Skeletal muscle tissue (tissue), 4 donors: ENCODE data around the gene ADGRL3. TPM values are rescaled to one million over a fixed set of nuclear protein-coding genes. Genes with fewer than 3 reads are reported as not detected.
"Not testable (repeated sequence)": the region's sequence is repeated elsewhere in the genome, so short reads cannot be mapped to it uniquely, and the experiment has no call there.

ENCODE experiments used
- H3K27ac ChIP-seq: one replicate; pipeline ENCODE4 v1.7.0; 2013; ENCODE audit warnings: mild to moderate bottlenecking, low read depth, low read length, inconsistent platforms
- H3K27me3 ChIP-seq, 3 donors: one replicate each; pipeline ENCODE4 v1.7.0; 2013; ENCODE audit warnings: low read length in 3 of 3; ENCODE audit not compliant: control insufficient read depth in 3 of 3, insufficient read depth in 3 of 3
- H3K36me3 ChIP-seq, 3 donors: one replicate each; pipeline ENCODE4 v1.7.0; 2013; ENCODE audit warnings: low read length in 3 of 3; ENCODE audit not compliant: control insufficient read depth in 3 of 3, insufficient read depth in 3 of 3
- H3K4me1 ChIP-seq, 3 donors: one replicate each; pipeline ENCODE4 v1.7.0; 2013; ENCODE audit warnings: low read length in 3 of 3, mild to moderate bottlenecking in 3 of 3; ENCODE audit not compliant: control insufficient read depth in 3 of 3, insufficient read depth in 3 of 3
- H3K4me3 ChIP-seq, 3 donors: one replicate each; pipeline ENCODE4 v1.7.0; 2013; ENCODE audit warnings: low read length in 3 of 3
- H3K9ac ChIP-seq, 3 donors: one replicate each; pipeline ENCODE4 v1.7.0; 2013; ENCODE audit warnings: low read length in 3 of 3, mild to moderate bottlenecking in 3 of 3, moderate library complexity in 2 of 3, low read depth in 1 of 3
- H3K9me3 ChIP-seq, 3 donors: one replicate each; pipeline ENCODE4 v1.7.0; 2013; ENCODE audit warnings: low read length in 3 of 3; ENCODE audit not compliant: control insufficient read depth in 3 of 3
- total RNA-seq: library from RNA; depleted of rRNA; stranded (reverse); fragments of >200 nt; gene quantifications from one replicate; pipeline ENCODE4 v1.2.3, GENCODE V29; 2014
- donor health status: Osteomylitis.

The ADGRL3 gene
- total RNA-seq, 1 donor from 2014 or later = 59.0 TPM

- Histone ChIP-seq H3K4me3 (no peak overlapping the region), H3K4me1 (no peaks in the 10 kb centered on the region), H3K9me3 (no peaks in the 10 kb centered on the region), H3K27me3 (no peaks in the 10 kb centered on the region), H3K36me3 (no peaks in the 10 kb centered on the region), H3K9ac (no peak overlapping the region), H3K27ac (no peak overlapping the region)
These were observed 651.0 kb downstream of the ADGRL3 start for GRCh38 chr4:61851126-61851525.

GRCh38 chr4:61852105-61852504 is 652.0 kb downstream of the ADGRL3 start:
- not testable (repeated sequence) for H3K4me1 ChIP-seq, H3K9ac ChIP-seq, H3K36me3 ChIP-seq, H3K27ac ChIP-seq, H3K9me3 ChIP-seq, H3K4me3 ChIP-seq, H3K27me3 ChIP-seq

GRCh38 chr4:61853041-61853440 is 652.9 kb downstream of the ADGRL3 start:
- Histone ChIP-seq H3K27me3 (no peaks in the 10 kb centered on the region), H3K4me1 (no peaks in the 10 kb centered on the region)

GRCh38 chr4:61860376-61860775 is 660.2 kb downstream of the ADGRL3 start:
- Histone ChIP-seq H3K4me3 (no peak overlapping the region), H3K9ac (no peak overlapping the region), H3K36me3 (no peaks in the 10 kb centered on the region), H3K4me1 (no peaks in the 10 kb centered on the region), H3K27ac (no peak overlapping the region), H3K9me3 (no peaks in the 10 kb centered on the region), H3K27me3 (no peaks in the 10 kb centered on the region)

More at GRCh38 chr4:61853041-61853440, 652.9 kb downstream of the ADGRL3 start:
- H3K36me3 ChIP-seq = no peaks in the 10 kb centered on the region
- no peak overlapping the region for H3K9ac ChIP-seq
- no peak overlapping the region for H3K27ac ChIP-seq
- H3K4me3 ChIP-seq = no peak overlapping the region
- no peaks in the 10 kb centered on the region for H3K9me3 ChIP-seq

GRCh38 chr4:61864286-61864685 is 664.2 kb downstream of the ADGRL3 start:
- Histone ChIP-seq H3K4me1 (no peaks in the 10 kb centered on the region), H3K27ac (no peak overlapping the region)

GRCh38 chr4:61866378-61867030 is 666.4 kb downstream of the ADGRL3 start:
- no peaks in the 10 kb centered on the region for H3K36me3 ChIP-seq
- no peak overlapping the region for H3K9ac ChIP-seq
- no peaks in the 10 kb centered on the region for H3K27me3 ChIP-seq
- no peak overlapping the region for H3K4me3 ChIP-seq
- no peaks in the 10 kb centered on the region for H3K9me3 ChIP-seq
- H3K27ac ChIP-seq = no peak overlapping the region
- no peaks in the 10 kb centered on the region for H3K4me1 ChIP-seq

More at GRCh38 chr4:61864286-61864685, 664.2 kb downstream of the ADGRL3 start:
- Histone ChIP-seq H3K36me3 (no peaks in the 10 kb centered on the region), H3K9me3 (no peaks in the 10 kb centered on the region), H3K9ac (no peak overlapping the region), H3K27me3 (no peaks in the 10 kb centered on the region), H3K4me3 (no peak overlapping the region)

GRCh38 chr4:61872983-61873382 is 672.9 kb downstream of the ADGRL3 start:
- H3K27me3 ChIP-seq = no peaks in the 10 kb centered on the region
- H3K27ac ChIP-seq = no peak overlapping the region
- H3K9ac ChIP-seq = no peak overlapping the region
- H3K4me3 ChIP-seq = no peak overlapping the region
- H3K4me1 ChIP-seq = no peaks in the 10 kb centered on the region
- no peaks in the 10 kb centered on the region for H3K9me3 ChIP-seq
- H3K36me3 ChIP-seq = no peaks in the 10 kb centered on the region

- Histone ChIP-seq H3K4me3 (no peak overlapping the region), H3K36me3 (no peaks in the 10 kb centered on the region), H3K4me1 (no peaks in the 10 kb centered on the region), H3K9ac (no peak overlapping the region), H3K27me3 (no peaks in the 10 kb centered on the region), H3K9me3 (no peaks in the 10 kb centered on the region), H3K27ac (no peak overlapping the region)
These were observed 677.1 kb downstream of the ADGRL3 start for GRCh38 chr4:61877266-61877665.

GRCh38 chr4:61877893-61878292 is 677.8 kb downstream of the ADGRL3 start:
- H3K36me3 ChIP-seq = no peaks in the 10 kb centered on the region
- no peaks in the 10 kb centered on the region for H3K27me3 ChIP-seq
- H3K4me1 ChIP-seq = no peaks in the 10 kb centered on the region
- H3K4me3 ChIP-seq = no peak overlapping the region
- no peak overlapping the region for H3K27ac ChIP-seq
- H3K9ac ChIP-seq = no peak overlapping the region
- H3K9me3 ChIP-seq = no peaks in the 10 kb centered on the region

- Histone ChIP-seq H3K27me3 (no peaks in the 10 kb centered on the region), H3K36me3 (no peaks in the 10 kb centered on the region), H3K4me3 (no peak overlapping the region)
These were observed 682.3 kb downstream of the ADGRL3 start for GRCh38 chr4:61882381-61882780.

More at GRCh38 chr4:61882381-61882780, 682.3 kb downstream of the ADGRL3 start:
- Histone ChIP-seq H3K9ac (no peak overlapping the region), H3K9me3 (no peaks in the 10 kb centered on the region), H3K4me1 (no peaks in the 10 kb centered on the region), H3K27ac (no peak overlapping the region)
